Endothelial cell (in vitro differentiated cells): ENCODE results near the gene ADH1C. TPM values are rescaled to one million over a fixed set of nuclear protein-coding genes. Genes with fewer than 3 reads are reported as not detected.

Experiments
- DNase-seq: peaks from one replicate; pipeline ENCODE4 v3.0.0; 2021; ENCODE audit warnings: low spot score
- H3K27ac Mint-ChIP-seq: one replicate; pipeline ENCODE4 v1.8.0; 2021; ENCODE audit warnings: mixed read lengths, inconsistent platforms; ENCODE audit not compliant: unreplicated experiment
- H3K27me3 Mint-ChIP-seq: one replicate; pipeline ENCODE4 v1.8.0; 2021; ENCODE audit warnings: mild to moderate bottlenecking, moderate library complexity, mixed read lengths, inconsistent platforms; ENCODE audit not compliant: unreplicated experiment
- H3K36me3 Mint-ChIP-seq: one replicate; pipeline ENCODE4 v1.8.0; 2021; ENCODE audit warnings: mild to moderate bottlenecking, low read depth, mixed read lengths, inconsistent platforms; ENCODE audit not compliant: unreplicated experiment
- H3K4me1 Mint-ChIP-seq: one replicate; pipeline ENCODE4 v1.8.0; 2021; ENCODE audit warnings: mild to moderate bottlenecking, mixed read lengths, inconsistent platforms; ENCODE audit not compliant: unreplicated experiment
- H3K4me3 Mint-ChIP-seq: one replicate; pipeline ENCODE4 v1.8.0; 2021; ENCODE audit warnings: mild to moderate bottlenecking, mixed read lengths, inconsistent platforms; ENCODE audit not compliant: unreplicated experiment
- H3K9me3 Mint-ChIP-seq: one replicate; pipeline ENCODE4 v1.8.0; 2021; ENCODE audit warnings: mixed read lengths, inconsistent platforms; ENCODE audit not compliant: unreplicated experiment
- CTCF ChIP-seq: fragments of 200-600 bp; sonication (generic); IDR thresholded peaks from one replicate; pipeline ENCODE4 v1.5.0; 2021; ENCODE audit warnings: antibody characterized with exemption; ENCODE audit not compliant: unreplicated experiment
- total RNA-seq: library from RNA; stranded (reverse); fragmentation: NEBNext Ultra II Directional; extraction: Animal tissue kit (Norgen Biotek cat#: 25700); gene quantifications from one replicate; pipeline ENCODE4 v1.2.1, GENCODE V29; 2021; ENCODE audit not compliant: unreplicated experiment

Gene ADH1C
- total RNA-seq, 1 donor from 2014 or later = not detected

GRCh38 chr4:99310389-99310788 lies 42.2 kb downstream of the ADH1C start:
- no peak overlapping the region for H3K27ac Mint-ChIP-seq
- H3K9me3 Mint-ChIP-seq = no peaks in the 10 kb centered on the region
- H3K4me3 Mint-ChIP-seq = no peak overlapping the region
- DNase-seq = no peak
- TF ChIP-seq CTCF = no peak
- no peaks in the 10 kb centered on the region for H3K36me3 Mint-ChIP-seq
- H3K4me1 Mint-ChIP-seq = no peaks in the 10 kb centered on the region
- peaks cover 2% of the 10 kb centered on the region for H3K27me3 Mint-ChIP-seq

GRCh38 chr4:99305638-99306400 lies 46.7 kb downstream of the ADH1C start:
- TF ChIP-seq CTCF = no peak
- Mint-ChIP-seq H3K4me1 (no peaks in the 10 kb centered on the region), H3K9me3 (no peaks in the 10 kb centered on the region), H3K27me3 (peaks cover 2% of the 10 kb centered on the region), H3K4me3 (no peak overlapping the region), H3K36me3 (no peaks in the 10 kb centered on the region), H3K27ac (no peak overlapping the region)
- DNase-seq = no peak

- Mint-ChIP-seq H3K4me1 (no peaks in the 10 kb centered on the region), H3K9me3 (no peaks in the 10 kb centered on the region), H3K27ac (no peak overlapping the region), H3K27me3 (no peaks in the 10 kb centered on the region), H3K36me3 (no peaks in the 10 kb centered on the region), H3K4me3 (no peak overlapping the region)
- no peak for TF ChIP-seq CTCF
- no peak for DNase-seq
These were observed 51.0 kb downstream of the ADH1C start for GRCh38 chr4:99301376-99302164.

GRCh38 chr4:99300934-99301333 lies 51.6 kb downstream of the ADH1C start:
- TF ChIP-seq CTCF = no peak
- no peaks in the 10 kb centered on the region for H3K27me3 Mint-ChIP-seq
- no peaks in the 10 kb centered on the region for H3K36me3 Mint-ChIP-seq
- no peaks in the 10 kb centered on the region for H3K9me3 Mint-ChIP-seq
- H3K4me3 Mint-ChIP-seq = no peak overlapping the region
- H3K27ac Mint-ChIP-seq = no peak overlapping the region
- no peak for DNase-seq
- no peaks in the 10 kb centered on the region for H3K4me1 Mint-ChIP-seq

GRCh38 chr4:99293357-99293756 lies 59.2 kb downstream of the ADH1C start:
- DNase-seq = no peak
- Mint-ChIP-seq H3K36me3 (no peaks in the 10 kb centered on the region), H3K27me3 (no peaks in the 10 kb centered on the region), H3K4me1 (no peaks in the 10 kb centered on the region), H3K27ac (no peak overlapping the region), H3K4me3 (no peak overlapping the region), H3K9me3 (no peaks in the 10 kb centered on the region)
- no peak for TF ChIP-seq CTCF
